GM21423 (cell line): ENCODE data around the gene MYO1D.
"Not testable (repeated sequence)": the region's sequence is repeated elsewhere in the genome, so short reads cannot be mapped to it uniquely, and the experiment has no call there.

Experiments used
- ATAC-seq: cut with Tn5 transposase; IDR thresholded peaks from one replicate; pipeline ENCODE4 v1.9.1; 2021; ENCODE audit warnings: mild to moderate bottlenecking, moderate library complexity; ENCODE audit not compliant: unreplicated experiment

MYO1D gene

GRCh38 chr17:32693194-32693897, 183.6 kb downstream of the MYO1D start:
- no peak for ATAC-seq

- ATAC-seq, result no peak
Observed at GRCh38 chr17:32692179-32692578, 184.7 kb downstream of the MYO1D start.

- no peak for ATAC-seq
Observed at GRCh38 chr17:32689348-32689747, 187.6 kb downstream of the MYO1D start.

- no peak for ATAC-seq
Observed at GRCh38 chr17:32688221-32688620, 188.7 kb downstream of the MYO1D start.

- no peak for ATAC-seq
Observed at GRCh38 chr17:32684087-32684958, 192.6 kb downstream of the MYO1D start.

GRCh38 chr17:32673964-32674363, 203.0 kb downstream of the MYO1D start:
- ATAC-seq, result no peak

GRCh38 chr17:32672711-32673110, 204.2 kb downstream of the MYO1D start:
- no peak for ATAC-seq

GRCh38 chr17:32671896-32672295, 205.0 kb downstream of the MYO1D start:
- ATAC-seq, result no peak

- no peak for ATAC-seq
Observed at GRCh38 chr17:32664936-32665583, 211.9 kb downstream of the MYO1D start.

- ATAC-seq, result no peak
Observed at GRCh38 chr17:32660496-32660985, 216.4 kb downstream of the MYO1D start.

- no peak for ATAC-seq
Observed at GRCh38 chr17:32659419-32659842, 217.5 kb downstream of the MYO1D start.

- no peak for ATAC-seq
Observed at GRCh38 chr17:32658470-32659418, 218.2 kb downstream of the MYO1D start.

GRCh38 chr17:32656886-32657285, 220.0 kb downstream of the MYO1D start:
- ATAC-seq, result no peak

- no peak for ATAC-seq
Observed at GRCh38 chr17:32654324-32654723, 222.6 kb downstream of the MYO1D start.

GRCh38 chr17:32651084-32651483, 225.8 kb downstream of the MYO1D start:
- no peak for ATAC-seq

- ATAC-seq, result no peak
Observed at GRCh38 chr17:32648450-32648849, 228.5 kb downstream of the MYO1D start.

GRCh38 chr17:32646941-32647340, 230.0 kb downstream of the MYO1D start:
- ATAC-seq, result no peak

- ATAC-seq, result not testable (repeated sequence)
Observed at GRCh38 chr17:32641514-32641913, 235.4 kb downstream of the MYO1D start.

GRCh38 chr17:32636598-32637218, 240.2 kb downstream of the MYO1D start:
- no peak for ATAC-seq

GRCh38 chr17:32634167-32634566, 242.8 kb downstream of the MYO1D start:
- ATAC-seq, result no peak
